Measurements from ENCODE around the gene DGKG. TPM values are rescaled to one million over a fixed set of nuclear protein-coding genes. Genes with fewer than 3 reads are reported as not detected.

The DGKG gene
- total RNA-seq, 2 experiments from 2014 or later, result not detected

DNA sequence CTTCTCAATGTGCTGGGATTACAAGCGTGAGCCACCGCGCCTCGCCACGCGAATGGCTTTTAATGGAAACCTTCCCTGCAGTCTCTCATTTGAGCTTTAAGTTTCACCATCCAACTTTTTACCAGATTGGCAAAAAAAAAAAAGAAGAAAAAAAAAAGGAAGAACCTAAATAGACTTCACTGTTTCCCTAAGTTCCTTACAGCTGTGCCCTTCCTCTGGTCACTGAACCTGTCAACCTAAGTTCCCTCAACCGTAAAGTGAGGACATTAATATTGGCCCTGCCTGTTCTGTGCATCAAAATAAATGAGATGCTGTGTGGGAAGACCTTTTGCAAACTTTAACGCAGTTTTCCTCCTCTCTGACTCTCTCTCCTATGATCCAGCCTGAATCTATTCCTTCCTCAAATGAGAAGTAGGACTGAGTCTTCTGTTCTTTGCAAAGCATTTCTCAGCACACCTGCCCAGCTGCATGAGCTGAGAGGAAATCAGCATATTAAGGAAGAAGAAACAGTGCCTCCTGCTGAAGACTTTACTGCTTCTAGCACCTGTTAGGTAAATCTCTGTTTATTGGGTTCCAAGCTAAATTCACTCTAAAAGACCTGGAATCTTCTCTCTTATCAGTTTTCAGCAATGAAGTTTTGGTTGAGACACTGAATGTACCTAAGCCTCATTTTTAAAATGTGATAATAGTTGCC is 153.6 kb downstream of the DGKG start:
- Histone ChIP-seq H3K27ac (ENCODE audit: low read depth in 1 of 2, low read length in 2 of 2) (no peak overlapping the region), H3K36me3 (ENCODE audit: insufficient read depth, low read length) (no peaks in the 10 kb centered on the region), H3K4me1 (ENCODE audit: insufficient read depth, low read length) (no peaks in the 10 kb centered on the region), H3K27me3 (ENCODE audit: control insufficient read depth in 1 of 2, insufficient read depth in 2 of 2, low read length in 2 of 2) (no peaks in the 10 kb centered on the region), H3K4me3 (ENCODE audit: low read length) (no peak overlapping the region), H3K9me3 (ENCODE audit: control insufficient read depth in 1 of 2, insufficient read depth in 1 of 2, low read length in 2 of 2) (no peaks in the 10 kb centered on the region)
- no peaks in the 10 kb centered on the region for H3K36me3 Mint-ChIP-seq (ENCODE audit: low read depth)
- ChIA-PET POLR2A (no interaction called here), CTCF (no interaction called here)
- no peaks in the 10 kb centered on the region for H3K4me1 Mint-ChIP-seq (ENCODE audit: low read depth)
- intact Hi-C loops (cut with DNase I, micrococcal nuclease), result no loop called here
- TF ChIP-seq, protein P1, sequence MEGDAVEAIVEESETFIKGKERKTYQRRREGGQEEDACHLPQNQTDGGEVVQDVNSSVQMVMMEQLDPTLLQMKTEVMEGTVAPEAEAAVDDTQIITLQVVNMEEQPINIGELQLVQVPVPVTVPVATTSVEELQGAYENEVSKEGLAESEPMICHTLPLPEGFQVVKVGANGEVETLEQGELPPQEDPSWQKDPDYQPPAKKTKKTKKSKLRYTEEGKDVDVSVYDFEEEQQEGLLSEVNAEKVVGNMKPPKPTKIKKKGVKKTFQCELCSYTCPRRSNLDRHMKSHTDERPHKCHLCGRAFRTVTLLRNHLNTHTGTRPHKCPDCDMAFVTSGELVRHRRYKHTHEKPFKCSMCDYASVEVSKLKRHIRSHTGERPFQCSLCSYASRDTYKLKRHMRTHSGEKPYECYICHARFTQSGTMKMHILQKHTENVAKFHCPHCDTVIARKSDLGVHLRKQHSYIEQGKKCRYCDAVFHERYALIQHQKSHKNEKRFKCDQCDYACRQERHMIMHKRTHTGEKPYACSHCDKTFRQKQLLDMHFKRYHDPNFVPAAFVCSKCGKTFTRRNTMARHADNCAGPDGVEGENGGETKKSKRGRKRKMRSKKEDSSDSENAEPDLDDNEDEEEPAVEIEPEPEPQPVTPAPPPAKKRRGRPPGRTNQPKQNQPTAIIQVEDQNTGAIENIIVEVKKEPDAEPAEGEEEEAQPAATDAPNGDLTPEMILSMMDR (IDR thresholded peaks at IDR 0.05), result no peak
- H3K27ac Mint-ChIP-seq, result no peak overlapping the region
- H3K27me3 Mint-ChIP-seq, result peaks cover 3% of the 10 kb centered on the region
- DNase-seq (no peak), ATAC-seq (ENCODE audit: poor library complexity) (no peak)
- H3K4me3 Mint-ChIP-seq, result no peak overlapping the region
- H3K9me3 Mint-ChIP-seq, result no peaks in the 10 kb centered on the region

DNA sequence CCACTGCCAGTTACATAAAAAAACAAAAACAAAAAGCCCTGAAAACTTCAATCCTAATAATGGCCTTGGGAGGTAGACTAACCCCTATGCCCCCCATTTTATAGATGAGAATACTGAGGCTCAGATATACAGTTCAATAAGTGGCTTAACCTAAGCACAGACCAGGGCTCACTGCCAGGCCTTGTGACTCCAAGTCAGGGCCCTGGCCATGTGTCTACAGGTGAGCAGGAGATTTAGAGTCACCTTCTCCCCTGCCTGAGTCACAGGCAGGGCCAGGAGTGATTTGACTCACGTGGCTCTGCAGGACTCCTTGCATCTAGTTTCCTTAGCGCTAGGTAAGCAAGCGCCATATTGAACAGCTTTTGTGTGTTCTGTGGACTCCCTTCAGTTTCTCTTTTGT is 154.5 kb downstream of the DGKG start:
- H3K27me3 Mint-ChIP-seq, result peaks cover 8% of the 10 kb centered on the region
- Histone ChIP-seq H3K4me3 (ENCODE audit: low read length) (no peak overlapping the region), H3K27me3 (ENCODE audit: control insufficient read depth in 1 of 2, insufficient read depth in 2 of 2, low read length in 2 of 2) (peaks cover 0 to 2% of the 10 kb centered on the region in 2 experiments), H3K9me3 (ENCODE audit: control insufficient read depth in 1 of 2, insufficient read depth in 1 of 2, low read length in 2 of 2) (no peaks in the 10 kb centered on the region), H3K4me1 (ENCODE audit: insufficient read depth, low read length) (no peaks in the 10 kb centered on the region), H3K27ac (ENCODE audit: low read depth in 1 of 2, low read length in 2 of 2) (no peak overlapping the region), H3K36me3 (ENCODE audit: insufficient read depth, low read length) (no peaks in the 10 kb centered on the region)
- ChIA-PET CTCF (no interaction called here), POLR2A (no interaction called here)
- DNase-seq (no peak), ATAC-seq (ENCODE audit: poor library complexity) (no peak)
- no peak overlapping the region for H3K27ac Mint-ChIP-seq
- intact Hi-C loops (cut with DNase I, micrococcal nuclease), result no loop called here
- no peaks in the 10 kb centered on the region for H3K4me1 Mint-ChIP-seq (ENCODE audit: low read depth)
- TF ChIP-seq, protein P1 (IDR thresholded peaks at IDR 0.05), result no peak
- no peaks in the 10 kb centered on the region for H3K9me3 Mint-ChIP-seq
- no peak overlapping the region for H3K4me3 Mint-ChIP-seq
- H3K36me3 Mint-ChIP-seq (ENCODE audit: low read depth), result no peaks in the 10 kb centered on the region

DNA sequence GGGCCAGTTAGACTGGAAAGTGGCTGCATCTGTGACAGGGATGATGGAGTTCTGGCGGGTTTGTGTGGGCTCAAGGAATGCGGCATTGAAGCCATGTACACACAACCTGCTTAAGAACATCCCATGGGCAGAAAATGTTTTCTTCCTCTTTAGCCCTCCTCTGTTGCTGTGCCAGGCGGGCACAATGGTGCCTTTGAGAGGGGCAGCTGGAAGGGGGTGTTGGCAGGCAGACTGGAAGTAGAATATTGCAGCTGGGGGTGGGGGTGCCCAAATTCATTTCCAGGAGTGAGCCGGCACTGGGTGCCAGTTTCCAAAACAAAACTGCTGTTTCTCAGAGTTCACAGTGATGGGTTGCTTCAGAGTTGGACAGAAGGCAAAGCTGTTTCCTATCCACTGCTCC is 161.3 kb downstream of the DGKG start:
- intact Hi-C loops (cut with DNase I, micrococcal nuclease), result no loop called here
- no peaks in the 10 kb centered on the region for H3K36me3 ChIP-seq (ENCODE audit: insufficient read depth, low read length)
- no peak overlapping the region for H3K27ac ChIP-seq (ENCODE audit: low read depth in 1 of 2, low read length in 2 of 2)
- H3K4me1 ChIP-seq (ENCODE audit: insufficient read depth, low read length), result no peaks in the 10 kb centered on the region
- DNase-seq, result no peak
- no peak overlapping the region for H3K4me3 Mint-ChIP-seq
- no peak overlapping the region for H3K27ac Mint-ChIP-seq
- H3K36me3 Mint-ChIP-seq (ENCODE audit: low read depth), result no peaks in the 10 kb centered on the region
- H3K9me3 ChIP-seq (ENCODE audit: control insufficient read depth in 1 of 2, insufficient read depth in 1 of 2, low read length in 2 of 2), result no peaks in the 10 kb centered on the region
- TF ChIP-seq, protein P1 (IDR thresholded peaks at IDR 0.05), result no peak
- H3K27me3 Mint-ChIP-seq, result peaks cover 7% of the 10 kb centered on the region
- no peaks in the 10 kb centered on the region for H3K9me3 Mint-ChIP-seq
- peaks cover 6 to 8% of the 10 kb centered on the region in 2 experiments for H3K27me3 ChIP-seq (ENCODE audit: control insufficient read depth in 1 of 2, insufficient read depth in 2 of 2, low read length in 2 of 2)
- H3K4me1 Mint-ChIP-seq (ENCODE audit: low read depth), result no peaks in the 10 kb centered on the region
- ATAC-seq (ENCODE audit: poor library complexity), result no peak
- CTCF ChIA-PET, result no interaction called here
- no peak overlapping the region for H3K4me3 ChIP-seq (ENCODE audit: low read length)
- POLR2A ChIA-PET, result interaction anchor here (0.5 kb wide), 1 partner anchor 263 kb away, joined by 3 read pairs; no protein-coding TSS in a partner anchor
